Measurements from ENCODE around the gene BMI1.
"Not testable (repeated sequence)": the region's sequence is repeated elsewhere in the genome, so short reads cannot be mapped to it uniquely, and the experiment has no call there.

BMI1 gene

DNA sequence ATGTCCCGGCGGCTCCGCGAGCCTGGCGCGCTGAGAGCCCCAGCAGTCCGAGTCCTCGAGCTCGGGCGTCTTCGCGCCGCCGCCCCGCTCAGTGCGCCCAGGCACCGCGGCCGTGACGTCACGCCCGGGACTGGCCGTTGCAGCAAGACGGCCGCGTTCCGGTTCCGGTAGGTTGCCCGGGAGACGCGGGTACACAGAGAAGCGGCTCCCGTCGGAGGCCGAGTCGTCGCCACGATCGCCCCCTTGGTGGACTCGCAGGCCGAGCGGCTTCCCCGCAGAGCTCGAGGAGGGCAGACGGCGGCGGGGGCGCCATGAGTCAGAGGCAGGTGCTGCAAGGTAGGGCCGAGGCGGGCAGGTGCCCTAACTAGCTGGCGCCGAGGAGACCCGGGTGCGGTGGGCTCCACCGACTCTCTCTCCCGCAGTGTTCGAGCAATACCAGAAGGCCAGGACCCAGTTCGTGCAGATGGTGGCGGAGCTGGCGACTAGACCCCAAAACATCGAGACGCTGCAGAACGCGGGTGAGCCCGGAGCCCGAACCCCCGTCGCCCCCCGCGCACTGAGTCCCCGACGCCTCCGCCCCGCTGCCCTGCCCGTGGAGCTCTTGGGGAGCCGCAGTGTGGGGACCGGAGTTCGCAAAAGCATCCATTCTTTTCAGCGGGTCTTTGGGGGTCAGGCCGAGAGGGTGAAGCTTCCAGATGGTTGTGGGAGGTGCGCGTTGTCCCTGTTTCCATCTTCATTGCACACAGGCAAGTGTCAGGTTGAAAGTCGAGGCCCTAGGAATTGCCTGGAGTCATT, 24.6 kb downstream of the BMI1 start, which contains the start of gene SPAG6:
TSS of gene SPAG6 (plus strand) at position 196 of the 795 bp plus-strand sequence. CDS start at position 312, 116 bp downstream.
- Histone ChIP-seq H3K27me3 (ENCODE audit: insufficient read depth, low read length) (peaks cover 65% of the 10 kb centered on the region), H2AFZ (ENCODE audit: low read depth, low read length) (peak within 1 kb of the TSS; percentile 34), H3K9me3 (ENCODE audit: low read length) (peaks cover 4% of the 10 kb centered on the region), H3K4me1 (ENCODE audit: insufficient read depth, low read length) (peaks cover 8% of the 10 kb centered on the region), H3K36me3 (ENCODE audit: insufficient read depth, low read length) (no peaks in the 10 kb centered on the region), H3K4me3 (ENCODE audit: low read length) (peak within 1 kb of the TSS; percentile 17)

DNA sequence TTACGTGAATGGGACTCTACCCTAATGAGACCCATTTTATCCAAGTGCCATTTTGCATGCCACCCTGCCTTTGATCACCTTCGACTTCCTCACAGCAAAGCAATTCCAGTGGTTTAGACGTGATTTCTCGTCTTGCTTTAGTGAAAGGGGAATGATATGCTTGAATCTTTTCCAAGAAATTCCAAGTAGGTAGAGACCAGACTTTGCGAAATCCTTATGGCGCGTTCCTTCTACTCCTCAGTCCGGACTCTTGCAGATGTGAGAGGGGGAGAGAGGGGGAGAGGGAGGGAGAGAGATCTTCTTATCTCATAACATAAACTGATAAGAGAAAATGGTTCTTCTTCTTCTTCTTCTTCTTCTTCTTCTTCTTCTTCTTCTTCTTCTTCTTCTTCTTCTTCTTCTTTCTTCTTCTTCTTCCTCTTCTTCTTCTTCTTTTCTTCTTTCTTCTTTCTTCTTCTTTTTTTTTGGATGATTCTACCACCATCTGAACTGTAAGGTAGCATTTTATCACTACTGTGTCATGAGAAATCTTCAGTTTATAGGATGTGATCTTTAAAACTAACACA, 25.3 kb downstream of the BMI1 start:
- H3K4me3 ChIP-seq (ENCODE audit: low read length): no peak overlapping the region
- no peak overlapping the region for H2AFZ ChIP-seq (ENCODE audit: low read depth, low read length)
- no peaks in the 10 kb centered on the region for H3K36me3 ChIP-seq (ENCODE audit: insufficient read depth, low read length)
- H3K9me3 ChIP-seq (ENCODE audit: low read length): peaks cover 4% of the 10 kb centered on the region
- peaks cover 72% of the 10 kb centered on the region for H3K27me3 ChIP-seq (ENCODE audit: insufficient read depth, low read length)
- H3K4me1 ChIP-seq (ENCODE audit: insufficient read depth, low read length): peaks cover 8% of the 10 kb centered on the region

DNA sequence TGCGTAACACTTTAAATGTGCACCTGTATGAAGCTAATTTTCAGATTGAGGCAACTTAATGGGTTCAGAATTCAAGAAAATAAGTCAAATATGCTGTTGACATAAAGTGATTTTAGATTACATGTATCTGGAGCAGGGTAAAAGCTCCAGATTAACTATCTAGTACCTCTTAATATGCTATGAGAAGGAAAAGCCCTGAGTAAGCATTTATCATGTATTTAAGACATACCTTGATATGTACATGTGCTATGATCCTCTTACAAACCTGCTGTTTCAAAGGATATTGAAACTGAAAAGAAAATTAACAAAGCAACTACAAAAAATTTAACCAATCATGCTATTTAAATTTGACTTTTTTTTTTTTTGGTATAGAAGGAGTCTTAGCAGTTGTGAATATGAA, 28.9 kb downstream of the BMI1 start:
- Histone ChIP-seq H3K4me3 (ENCODE audit: low read length) (no peak overlapping the region), H3K36me3 (ENCODE audit: insufficient read depth, low read length) (no peaks in the 10 kb centered on the region), H3K4me1 (ENCODE audit: insufficient read depth, low read length) (no peaks in the 10 kb centered on the region), H3K27me3 (ENCODE audit: insufficient read depth, low read length) (peaks cover 48% of the 10 kb centered on the region), H2AFZ (ENCODE audit: low read depth, low read length) (no peak overlapping the region), H3K9me3 (ENCODE audit: low read length) (peaks cover 4% of the 10 kb centered on the region)

DNA sequence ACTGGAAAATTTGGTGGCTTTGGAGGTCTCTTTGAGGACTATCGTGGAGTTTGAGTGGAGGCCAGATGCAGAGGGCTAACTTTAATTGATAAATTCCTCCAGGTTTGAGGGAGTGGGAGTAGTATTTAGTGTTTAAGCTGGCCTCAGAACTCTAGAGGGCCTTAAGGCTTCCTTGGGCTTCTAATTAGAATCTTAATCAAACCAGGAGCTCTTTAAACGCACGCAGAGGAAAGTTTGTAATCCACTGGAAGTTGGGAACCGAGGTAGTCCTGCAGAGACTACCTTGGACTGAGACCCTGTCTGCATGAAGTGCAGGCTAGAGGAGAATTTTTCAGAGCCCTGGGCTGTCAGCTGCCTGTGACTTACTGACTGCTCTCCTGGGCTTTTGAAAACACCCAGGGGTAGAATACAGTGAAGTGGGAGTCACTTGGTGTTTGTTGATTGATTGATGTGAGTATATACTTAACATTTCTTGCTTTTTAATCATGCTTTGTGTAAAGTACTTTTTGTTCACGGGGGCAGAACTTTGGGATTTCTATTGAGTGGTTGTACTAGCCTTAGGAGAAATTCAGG, 30.3 kb downstream of the BMI1 start:
- Histone ChIP-seq H3K4me1 (ENCODE audit: insufficient read depth, low read length) (no peaks in the 10 kb centered on the region), H3K27me3 (ENCODE audit: insufficient read depth, low read length) (peaks cover 34% of the 10 kb centered on the region), H3K4me3 (ENCODE audit: low read length) (no peak overlapping the region)

DNA sequence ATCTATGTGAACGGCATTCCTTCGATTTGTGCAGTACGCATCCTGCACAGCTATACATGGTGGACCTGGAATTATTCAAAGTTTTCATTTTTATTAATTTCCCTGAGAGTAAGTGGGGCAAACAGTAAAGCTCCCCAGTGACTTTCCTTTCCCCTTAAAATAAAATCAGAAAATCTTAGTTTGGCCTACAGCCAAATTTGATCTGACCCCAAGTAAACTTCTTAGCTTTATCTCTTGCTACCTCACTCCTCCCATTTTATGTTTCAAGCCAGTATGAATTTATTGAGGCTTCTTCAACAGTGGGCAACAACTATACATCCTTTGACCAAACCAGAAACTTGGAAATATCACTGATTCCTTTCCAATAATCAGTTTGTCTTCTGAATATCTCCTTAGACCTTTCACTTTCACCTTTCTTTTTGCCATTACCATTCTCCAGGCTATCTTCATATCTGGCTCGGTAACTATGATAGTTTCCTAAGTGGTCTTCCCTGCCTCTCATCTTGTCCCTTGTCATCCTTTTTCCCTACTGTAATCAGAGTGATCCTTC, 35.5 kb downstream of the BMI1 start:
- Histone ChIP-seq H3K4me3 (ENCODE audit: low read length) (no peak overlapping the region), H3K27me3 (ENCODE audit: insufficient read depth, low read length) (peaks cover 8% of the 10 kb centered on the region), H2AFZ (ENCODE audit: low read depth, low read length) (no peak overlapping the region), H3K36me3 (ENCODE audit: insufficient read depth, low read length) (no peaks in the 10 kb centered on the region), H3K4me1 (ENCODE audit: insufficient read depth, low read length) (no peaks in the 10 kb centered on the region), H3K9me3 (ENCODE audit: low read length) (no peaks in the 10 kb centered on the region)

More for the DNA sequence above, 30.3 kb downstream of the BMI1 start:
- Histone ChIP-seq H2AFZ (ENCODE audit: low read depth, low read length) (no peak overlapping the region), H3K9me3 (ENCODE audit: low read length) (no peaks in the 10 kb centered on the region), H3K36me3 (ENCODE audit: insufficient read depth, low read length) (no peaks in the 10 kb centered on the region)

DNA sequence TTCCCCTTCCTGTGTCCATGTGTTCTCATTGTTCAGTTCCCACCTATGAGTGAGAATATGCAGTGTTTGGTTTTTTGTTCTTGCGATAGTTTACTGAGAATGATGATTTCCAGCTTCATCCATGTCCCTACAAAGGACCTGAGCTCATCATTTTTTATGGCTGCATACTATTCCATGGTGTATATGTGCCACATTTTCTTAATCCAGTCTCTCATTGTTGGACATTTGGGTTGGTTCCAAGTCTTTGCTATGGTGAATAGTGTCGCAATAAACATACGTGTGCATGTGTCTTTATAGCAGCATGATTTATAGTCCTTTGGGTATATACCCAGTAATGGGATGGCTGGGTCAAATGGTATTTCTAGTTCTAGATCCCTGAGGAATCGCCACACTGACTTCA, 36.9 kb downstream of the BMI1 start:
- H3K27me3 ChIP-seq (ENCODE audit: insufficient read depth, low read length); H3K36me3 ChIP-seq (ENCODE audit: insufficient read depth, low read length); H3K9me3 ChIP-seq (ENCODE audit: low read length); H3K4me1 ChIP-seq (ENCODE audit: insufficient read depth, low read length); H3K4me3 ChIP-seq (ENCODE audit: low read length); H2AFZ ChIP-seq (ENCODE audit: low read depth, low read length): not testable (repeated sequence)

DNA sequence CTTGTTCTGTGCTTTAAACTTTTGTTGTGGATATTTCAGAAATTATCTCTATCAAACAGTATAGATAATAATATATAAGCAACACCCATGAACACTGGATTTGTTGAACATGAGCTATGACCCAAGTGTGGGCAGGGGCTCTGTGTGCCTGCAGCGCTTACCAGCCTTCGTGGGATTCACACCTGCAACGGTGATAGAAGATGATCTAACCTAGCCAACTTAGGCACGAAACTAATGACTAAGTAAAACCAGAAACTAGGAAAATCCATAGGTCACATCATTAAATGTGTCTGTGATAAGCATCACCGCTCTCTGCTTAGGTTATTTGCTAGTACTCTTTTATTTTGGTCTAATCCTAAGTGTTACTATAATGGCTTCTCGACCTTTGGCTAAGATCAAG, 42.4 kb downstream of the BMI1 start:
- no peak overlapping the region for H3K4me3 ChIP-seq (ENCODE audit: low read length)
- H3K9me3 ChIP-seq (ENCODE audit: low read length): no peaks in the 10 kb centered on the region
- H3K27me3 ChIP-seq (ENCODE audit: insufficient read depth, low read length): no peaks in the 10 kb centered on the region
- H3K36me3 ChIP-seq (ENCODE audit: insufficient read depth, low read length): no peaks in the 10 kb centered on the region
- no peak overlapping the region for H2AFZ ChIP-seq (ENCODE audit: low read depth, low read length)
- H3K4me1 ChIP-seq (ENCODE audit: insufficient read depth, low read length): peaks cover 6% of the 10 kb centered on the region

DNA sequence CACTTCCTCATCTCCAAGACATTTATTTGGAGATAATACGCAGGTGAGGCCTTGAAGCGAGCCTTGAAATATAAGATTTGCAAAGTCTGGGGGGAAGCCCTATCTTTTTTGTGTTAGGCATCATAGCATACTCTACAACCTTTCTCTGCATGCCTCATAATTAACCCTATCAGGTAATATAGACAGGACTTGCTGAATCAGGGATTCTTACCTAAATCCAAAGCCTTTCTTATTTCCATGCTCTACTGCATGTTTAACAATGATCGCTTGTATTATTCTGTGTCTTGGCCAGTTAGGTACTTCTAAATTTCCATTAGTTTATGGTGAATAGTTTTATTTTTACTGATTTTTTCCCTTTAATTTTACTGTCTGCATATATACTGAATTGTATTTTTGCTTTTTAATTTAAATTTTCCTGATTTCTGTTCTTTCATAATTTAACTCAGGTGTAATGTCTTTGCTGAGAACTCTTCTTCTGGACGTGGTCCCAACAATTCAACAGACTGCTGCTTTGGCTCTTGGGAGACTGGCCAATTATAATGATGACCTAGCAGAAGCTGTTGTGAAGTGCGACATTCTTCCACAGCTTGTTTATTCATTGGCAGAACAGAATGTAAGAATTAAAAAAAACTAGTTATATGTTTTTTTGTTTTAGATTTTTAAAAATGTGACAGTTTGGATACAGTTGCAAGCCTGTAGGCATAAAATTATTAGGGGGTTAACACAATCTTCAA, 43.7 kb downstream of the BMI1 start:
- Histone ChIP-seq H3K36me3 (ENCODE audit: insufficient read depth, low read length) (no peaks in the 10 kb centered on the region), H3K27me3 (ENCODE audit: insufficient read depth, low read length) (no peaks in the 10 kb centered on the region), H3K4me3 (ENCODE audit: low read length) (no peak overlapping the region), H2AFZ (ENCODE audit: low read depth, low read length) (no peak overlapping the region), H3K4me1 (ENCODE audit: insufficient read depth, low read length) (peaks cover 6% of the 10 kb centered on the region), H3K9me3 (ENCODE audit: low read length) (no peaks in the 10 kb centered on the region)

DNA sequence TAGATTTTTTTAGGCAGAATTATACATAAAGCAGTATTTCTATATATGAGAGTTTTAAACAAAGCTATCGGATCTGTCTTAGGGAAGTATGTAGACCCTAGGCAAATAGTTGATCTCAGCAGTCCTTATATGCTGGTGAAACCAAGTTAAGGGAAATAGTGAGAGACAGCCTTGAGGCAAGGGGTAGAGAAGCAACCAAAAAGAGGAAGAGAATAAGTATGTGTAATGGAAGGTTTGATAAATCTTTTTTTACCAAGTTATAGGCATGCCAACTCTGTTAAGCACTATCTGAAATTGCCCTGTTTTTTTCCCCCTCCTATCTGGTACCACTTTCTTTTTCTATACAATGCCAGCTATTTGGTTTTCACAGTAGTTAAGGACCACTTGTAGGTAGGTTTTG, 44.3 kb downstream of the BMI1 start:
- Histone ChIP-seq H3K36me3 (ENCODE audit: insufficient read depth, low read length) (no peaks in the 10 kb centered on the region), H2AFZ (ENCODE audit: low read depth, low read length) (no peak overlapping the region), H3K4me1 (ENCODE audit: insufficient read depth, low read length) (peaks cover 6% of the 10 kb centered on the region), H3K4me3 (ENCODE audit: low read length) (no peak overlapping the region), H3K27me3 (ENCODE audit: insufficient read depth, low read length) (no peaks in the 10 kb centered on the region), H3K9me3 (ENCODE audit: low read length) (no peaks in the 10 kb centered on the region)

DNA sequence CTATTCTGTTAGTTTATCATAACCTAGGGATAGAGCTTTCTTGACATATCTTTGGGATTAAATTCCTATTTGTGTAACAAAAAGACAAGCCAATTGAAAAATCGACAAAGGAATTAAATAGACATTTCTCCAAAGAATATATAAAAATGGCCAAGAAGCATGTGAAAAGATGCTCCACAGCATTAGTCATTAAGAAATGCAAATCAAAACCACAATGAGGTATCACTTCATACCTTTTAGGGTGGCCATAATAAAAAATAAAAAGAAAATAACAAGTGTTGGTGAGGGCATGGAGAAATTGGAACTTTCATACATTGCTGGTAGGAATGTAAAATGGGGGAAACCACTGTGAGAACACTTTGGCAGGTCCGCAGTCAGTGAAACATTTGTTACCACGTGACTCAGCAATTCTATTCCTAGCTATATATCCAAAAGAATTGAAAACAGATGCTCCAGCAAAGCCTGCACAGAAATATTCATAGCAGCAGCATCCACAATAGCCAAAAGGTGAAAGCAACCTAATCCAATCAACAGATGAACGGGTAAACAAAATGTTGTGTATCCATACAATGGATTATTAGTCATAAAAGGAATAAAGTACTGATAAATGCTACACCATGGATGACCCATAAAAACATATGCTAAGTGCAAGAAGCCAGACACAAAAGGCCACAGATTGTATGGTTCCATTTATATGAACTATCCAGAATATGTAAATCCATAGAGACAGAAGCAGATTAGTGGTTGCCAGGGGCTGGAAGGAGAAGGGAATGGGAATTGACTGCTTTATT, 44.9 kb downstream of the BMI1 start:
- Histone ChIP-seq H3K4me1 (ENCODE audit: insufficient read depth, low read length) (peaks cover 6% of the 10 kb centered on the region), H3K9me3 (ENCODE audit: low read length) (no peaks in the 10 kb centered on the region), H3K27me3 (ENCODE audit: insufficient read depth, low read length) (no peaks in the 10 kb centered on the region), H2AFZ (ENCODE audit: low read depth, low read length) (no peak overlapping the region), H3K36me3 (ENCODE audit: insufficient read depth, low read length) (no peaks in the 10 kb centered on the region), H3K4me3 (ENCODE audit: low read length) (no peak overlapping the region)

DNA sequence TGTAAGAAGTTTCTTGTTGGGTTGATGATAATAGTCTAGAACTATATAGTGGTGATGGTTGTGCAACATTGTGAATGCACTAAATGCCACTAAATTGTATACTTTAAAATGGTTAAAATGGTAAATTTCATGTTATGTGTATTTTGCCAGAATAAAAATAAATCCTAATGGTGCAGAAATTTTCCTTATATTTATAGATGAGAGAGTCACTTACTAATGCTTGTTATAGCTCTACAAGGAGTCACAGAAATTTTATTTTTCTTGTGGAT, 45.5 kb downstream of the BMI1 start:
- no peaks in the 10 kb centered on the region for H3K27me3 ChIP-seq (ENCODE audit: insufficient read depth, low read length)
- H3K4me3 ChIP-seq (ENCODE audit: low read length): no peak overlapping the region
- H3K4me1 ChIP-seq (ENCODE audit: insufficient read depth, low read length): peaks cover 6% of the 10 kb centered on the region
- no peaks in the 10 kb centered on the region for H3K9me3 ChIP-seq (ENCODE audit: low read length)
- H2AFZ ChIP-seq (ENCODE audit: low read depth, low read length): no peak overlapping the region
- no peaks in the 10 kb centered on the region for H3K36me3 ChIP-seq (ENCODE audit: insufficient read depth, low read length)

DNA sequence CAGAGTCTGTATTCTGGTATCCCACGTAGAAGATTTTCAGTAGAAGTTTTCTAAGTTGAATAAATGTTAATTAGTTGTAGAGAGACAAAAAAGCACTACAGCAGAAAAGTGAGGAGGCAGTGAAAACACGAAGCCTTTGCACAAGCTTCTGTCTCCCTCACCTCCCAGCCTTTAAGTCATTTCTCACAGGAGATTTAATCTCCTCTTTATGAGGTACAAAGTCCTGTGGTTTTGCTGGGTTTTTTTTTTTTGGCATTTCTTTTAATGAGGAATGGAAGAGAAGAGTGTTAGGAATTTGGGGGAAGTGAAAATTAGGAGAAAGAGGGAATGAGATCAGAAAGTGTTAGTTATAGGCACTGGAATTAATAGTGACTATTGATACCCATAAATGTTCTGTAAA, 45.9 kb downstream of the BMI1 start:
- H2AFZ ChIP-seq (ENCODE audit: low read depth, low read length): no peak overlapping the region
- H3K4me3 ChIP-seq (ENCODE audit: low read length): no peak overlapping the region
- H3K9me3 ChIP-seq (ENCODE audit: low read length): no peaks in the 10 kb centered on the region
- peaks cover 6% of the 10 kb centered on the region for H3K4me1 ChIP-seq (ENCODE audit: insufficient read depth, low read length)
- H3K27me3 ChIP-seq (ENCODE audit: insufficient read depth, low read length): no peaks in the 10 kb centered on the region
- H3K36me3 ChIP-seq (ENCODE audit: insufficient read depth, low read length): no peaks in the 10 kb centered on the region

All from neuron (in vitro differentiated cells).